ENCODE results near the gene BANK1. TPM values are rescaled to one million over a fixed set of nuclear protein-coding genes. Genes with fewer than 3 reads are reported as not detected.

BANK1 gene
- total RNA-seq, 2 experiments from 2014 or later = 0.20 to 0.22 TPM

DNA sequence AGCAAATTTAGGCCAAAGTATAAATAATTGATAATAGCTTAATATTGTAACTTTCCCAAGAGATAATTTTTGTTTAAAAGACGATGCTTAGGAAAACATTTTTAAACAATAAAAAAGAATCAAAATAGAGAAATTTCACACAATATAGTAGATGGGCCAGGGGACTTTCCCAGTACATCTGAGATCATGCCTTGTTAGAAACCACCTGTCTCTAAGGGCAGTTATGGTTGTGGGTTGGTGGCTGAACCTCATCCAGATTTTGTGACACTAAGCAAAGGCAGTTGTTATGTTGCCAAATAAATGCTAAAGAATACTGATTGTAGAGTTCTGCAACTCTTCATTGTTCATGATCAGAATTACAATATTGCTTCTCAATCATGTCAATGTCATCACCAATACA lies 270.6 kb downstream of the BANK1 start:
- POLR2A ChIA-PET = no interaction called here
- no peak overlapping the region for H3K27ac Mint-ChIP-seq
- no peaks in the 10 kb centered on the region for H3K36me3 Mint-ChIP-seq (ENCODE audit: low read depth)
- Histone ChIP-seq H3K4me3 (ENCODE audit: low read length) (no peak overlapping the region), H3K27ac (ENCODE audit: low read depth in 1 of 2, low read length in 2 of 2) (no peak overlapping the region), H3K4me1 (ENCODE audit: insufficient read depth, low read length) (no peaks in the 10 kb centered on the region), H3K36me3 (ENCODE audit: insufficient read depth, low read length) (no peaks in the 10 kb centered on the region), H3K27me3 (ENCODE audit: control insufficient read depth in 1 of 2, insufficient read depth in 2 of 2, low read length in 2 of 2) (no peaks in the 10 kb centered on the region), H3K9me3 (ENCODE audit: control insufficient read depth in 1 of 2, insufficient read depth in 1 of 2, low read length in 2 of 2) (no peaks in the 10 kb centered on the region)
- intact Hi-C loops (cut with DNase I, micrococcal nuclease) = no loop called here
- CTCF ChIA-PET = no interaction called here
- H3K9me3 Mint-ChIP-seq = peaks cover 3% of the 10 kb centered on the region
- TF ChIP-seq, protein P1, sequence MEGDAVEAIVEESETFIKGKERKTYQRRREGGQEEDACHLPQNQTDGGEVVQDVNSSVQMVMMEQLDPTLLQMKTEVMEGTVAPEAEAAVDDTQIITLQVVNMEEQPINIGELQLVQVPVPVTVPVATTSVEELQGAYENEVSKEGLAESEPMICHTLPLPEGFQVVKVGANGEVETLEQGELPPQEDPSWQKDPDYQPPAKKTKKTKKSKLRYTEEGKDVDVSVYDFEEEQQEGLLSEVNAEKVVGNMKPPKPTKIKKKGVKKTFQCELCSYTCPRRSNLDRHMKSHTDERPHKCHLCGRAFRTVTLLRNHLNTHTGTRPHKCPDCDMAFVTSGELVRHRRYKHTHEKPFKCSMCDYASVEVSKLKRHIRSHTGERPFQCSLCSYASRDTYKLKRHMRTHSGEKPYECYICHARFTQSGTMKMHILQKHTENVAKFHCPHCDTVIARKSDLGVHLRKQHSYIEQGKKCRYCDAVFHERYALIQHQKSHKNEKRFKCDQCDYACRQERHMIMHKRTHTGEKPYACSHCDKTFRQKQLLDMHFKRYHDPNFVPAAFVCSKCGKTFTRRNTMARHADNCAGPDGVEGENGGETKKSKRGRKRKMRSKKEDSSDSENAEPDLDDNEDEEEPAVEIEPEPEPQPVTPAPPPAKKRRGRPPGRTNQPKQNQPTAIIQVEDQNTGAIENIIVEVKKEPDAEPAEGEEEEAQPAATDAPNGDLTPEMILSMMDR (IDR thresholded peaks at IDR 0.05) = no peak
- no peak for DNase-seq
- no peak for ATAC-seq (ENCODE audit: poor library complexity)
- H3K27me3 Mint-ChIP-seq = no peaks in the 10 kb centered on the region
- H3K4me1 Mint-ChIP-seq (ENCODE audit: low read depth) = no peaks in the 10 kb centered on the region
- no peak overlapping the region for H3K4me3 Mint-ChIP-seq

DNA sequence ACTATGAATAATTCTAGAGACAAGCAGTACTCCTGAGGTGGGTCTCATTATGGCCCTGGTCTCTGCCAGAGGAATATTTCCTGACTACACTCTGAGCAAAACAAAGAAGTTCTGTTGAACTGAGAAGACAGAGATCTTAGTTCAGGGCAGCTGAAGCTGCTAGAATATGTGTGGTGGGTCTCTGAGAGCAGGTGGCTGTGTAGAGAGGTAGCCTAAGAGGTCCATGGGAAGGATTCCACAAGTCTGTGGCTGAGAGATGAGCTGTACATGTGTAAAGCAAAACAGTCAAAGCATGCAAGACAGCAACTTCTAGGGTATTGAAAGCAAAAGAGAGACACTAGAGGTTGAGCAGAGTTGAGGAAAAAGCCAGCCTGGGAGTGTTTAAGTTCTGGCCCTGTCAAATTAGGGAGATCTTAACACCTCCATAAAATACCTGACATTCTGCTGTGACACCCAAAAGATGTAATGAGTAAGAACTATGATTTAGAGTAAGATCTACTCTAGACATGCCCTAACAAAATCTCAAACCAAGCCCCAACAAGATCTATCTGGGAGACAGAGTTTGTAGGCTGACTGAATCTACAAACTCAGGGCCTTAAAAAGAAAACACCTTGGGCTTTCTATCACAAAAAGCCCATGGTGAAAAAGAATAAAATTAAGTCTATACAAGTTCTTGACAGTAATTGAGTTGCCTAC lies 274.4 kb downstream of the BANK1 start:
- Mint-ChIP-seq H3K4me3 (no peak overlapping the region), H3K36me3 (ENCODE audit: low read depth) (no peaks in the 10 kb centered on the region), H3K4me1 (ENCODE audit: low read depth) (no peaks in the 10 kb centered on the region), H3K27ac (no peak overlapping the region), H3K27me3 (no peaks in the 10 kb centered on the region), H3K9me3 (peaks cover 2% of the 10 kb centered on the region)
- CTCF ChIA-PET = no interaction called here
- TF ChIP-seq, protein P1 (IDR thresholded peaks at IDR 0.05) = no peak
- POLR2A ChIA-PET = no interaction called here
- DNase-seq = no peak
- Histone ChIP-seq H3K27me3 (ENCODE audit: control insufficient read depth in 1 of 2, insufficient read depth in 2 of 2, low read length in 2 of 2) (no peaks in the 10 kb centered on the region), H3K9me3 (ENCODE audit: control insufficient read depth in 1 of 2, insufficient read depth in 1 of 2, low read length in 2 of 2) (no peaks in the 10 kb centered on the region), H3K4me1 (ENCODE audit: insufficient read depth, low read length) (no peaks in the 10 kb centered on the region), H3K4me3 (ENCODE audit: low read length) (no peak overlapping the region), H3K27ac (ENCODE audit: low read depth in 1 of 2, low read length in 2 of 2) (no peak overlapping the region), H3K36me3 (ENCODE audit: insufficient read depth, low read length) (no peaks in the 10 kb centered on the region)
- no peak for ATAC-seq (ENCODE audit: poor library complexity)
- intact Hi-C loops (cut with DNase I, micrococcal nuclease) = no loop called here

DNA sequence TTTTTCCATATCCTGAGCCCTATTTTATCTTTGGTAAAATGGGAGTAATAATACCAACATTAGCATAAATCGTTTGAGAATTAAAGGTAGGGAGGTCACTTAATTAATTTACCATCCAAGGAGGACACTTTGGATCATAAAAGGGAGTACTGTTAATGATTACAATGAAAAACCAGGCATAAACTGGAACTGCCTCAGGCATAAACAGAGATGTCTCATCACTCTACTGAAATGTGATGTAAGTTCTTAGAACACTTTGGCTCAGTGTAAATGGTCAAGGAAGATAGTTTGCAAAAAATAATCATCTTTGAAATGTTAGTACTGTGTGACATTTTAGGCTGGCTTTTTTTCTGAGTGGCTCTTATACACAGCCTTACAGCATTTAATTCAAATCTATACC lies 286.1 kb downstream of the BANK1 start:
- POLR2A ChIA-PET = no interaction called here

More for the DNA sequence above, 286.1 kb downstream of the BANK1 start:
- no peak overlapping the region for H3K27ac ChIP-seq (ENCODE audit: low read depth in 1 of 2, low read length in 2 of 2)
- ATAC-seq (ENCODE audit: poor library complexity) (no peak), DNase-seq (no peak)
- no peaks in the 10 kb centered on the region for H3K9me3 ChIP-seq (ENCODE audit: control insufficient read depth in 1 of 2, insufficient read depth in 1 of 2, low read length in 2 of 2)
- no peaks in the 10 kb centered on the region for H3K9me3 Mint-ChIP-seq
- no peaks in the 10 kb centered on the region for H3K27me3 ChIP-seq (ENCODE audit: control insufficient read depth in 1 of 2, insufficient read depth in 2 of 2, low read length in 2 of 2)
- no peak overlapping the region for H3K27ac Mint-ChIP-seq
- H3K4me3 Mint-ChIP-seq = no peak overlapping the region
- no peaks in the 10 kb centered on the region for H3K36me3 ChIP-seq (ENCODE audit: insufficient read depth, low read length)
- H3K4me3 ChIP-seq (ENCODE audit: low read length) = no peak overlapping the region
- CTCF ChIA-PET = no interaction called here
- H3K36me3 Mint-ChIP-seq (ENCODE audit: low read depth) = no peaks in the 10 kb centered on the region
- no peaks in the 10 kb centered on the region for H3K4me1 ChIP-seq (ENCODE audit: insufficient read depth, low read length)
- no peaks in the 10 kb centered on the region for H3K27me3 Mint-ChIP-seq
- H3K4me1 Mint-ChIP-seq (ENCODE audit: low read depth) = no peaks in the 10 kb centered on the region
- TF ChIP-seq, protein P1 (IDR thresholded peaks at IDR 0.05) = no peak
- intact Hi-C loops (cut with DNase I, micrococcal nuclease) = no loop called here

Measured in CD4-positive, alpha-beta T cell (primary cell).